ENCODE measurements around the gene AFAP1. TPM values are rescaled to one million over a fixed set of nuclear protein-coding genes. Genes with fewer than 3 reads are reported as not detected.

AFAP1 gene
- total RNA-seq, 1 donor: under 0.01 TPM

DNA sequence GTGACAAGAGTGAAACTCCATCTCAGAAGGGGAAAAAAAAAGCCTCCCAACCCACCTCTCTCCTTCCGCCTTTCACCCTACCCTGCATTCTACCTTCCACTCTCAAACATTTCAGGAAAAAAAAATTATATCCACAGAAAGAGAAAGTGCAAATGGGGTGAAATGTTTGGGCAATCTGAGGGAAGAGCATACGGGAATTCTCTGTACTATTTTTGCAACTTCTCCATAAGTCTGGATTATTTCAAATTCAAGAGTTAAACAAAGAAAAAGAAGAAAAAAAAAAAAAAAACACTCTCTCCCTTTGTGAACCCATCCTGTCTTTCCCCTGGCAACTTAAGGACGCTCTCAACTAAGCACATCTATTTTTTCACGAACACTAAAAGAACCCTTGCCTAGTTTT is 41.3 kb downstream of the AFAP1 start:
- DNase-seq (ENCODE audit: low read depth in 2 of 3, low spot score in 2 of 3): no peak

DNA sequence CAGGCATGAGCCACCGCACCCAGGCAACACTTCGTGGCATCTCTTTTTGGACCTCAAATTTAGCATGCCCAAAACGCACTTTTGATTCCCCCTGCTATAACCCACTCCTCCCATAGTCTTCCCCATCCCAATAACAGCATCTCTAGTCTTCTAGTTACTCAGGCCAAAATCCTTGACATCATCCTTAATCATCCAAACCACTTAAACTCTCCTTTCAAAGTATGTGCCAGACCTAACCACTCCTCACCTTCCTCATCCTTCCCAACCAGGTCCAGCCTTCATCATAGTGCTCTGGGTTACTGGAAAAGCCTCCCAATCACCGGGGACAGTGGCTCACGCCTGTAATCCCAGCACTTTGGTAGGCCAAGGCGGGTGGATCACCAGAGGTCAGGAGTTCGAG is 41.9 kb downstream of the AFAP1 start:
- DNase-seq (ENCODE audit: low read depth in 2 of 3, low spot score in 2 of 3): no peak

DNA sequence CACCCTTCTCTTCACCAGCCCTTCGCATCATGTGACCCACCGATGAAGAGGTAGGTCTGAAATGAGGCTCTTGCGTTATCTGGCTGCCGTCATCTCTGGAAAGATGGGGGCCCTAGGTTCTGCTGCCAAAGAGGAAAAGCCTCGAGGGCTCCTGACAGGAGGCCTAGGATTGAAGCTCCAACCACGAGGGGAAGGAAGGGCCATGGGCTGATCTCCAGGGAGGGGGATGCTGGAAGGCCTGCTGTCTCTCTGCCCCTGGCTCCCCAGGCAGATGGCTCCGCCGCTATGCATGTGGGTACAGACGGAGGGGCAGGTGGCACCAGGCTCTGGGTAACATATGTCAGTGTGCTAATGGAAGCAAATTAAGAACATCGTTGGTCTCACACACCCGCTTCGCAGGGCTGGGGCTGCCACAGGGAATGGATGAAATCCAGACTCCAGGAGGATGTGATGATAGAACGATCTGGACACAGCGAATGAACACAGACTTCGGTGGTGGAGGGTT is 44.9 kb downstream of the AFAP1 start:
- no peak for DNase-seq (ENCODE audit: low read depth in 2 of 3, low spot score in 2 of 3)

DNA sequence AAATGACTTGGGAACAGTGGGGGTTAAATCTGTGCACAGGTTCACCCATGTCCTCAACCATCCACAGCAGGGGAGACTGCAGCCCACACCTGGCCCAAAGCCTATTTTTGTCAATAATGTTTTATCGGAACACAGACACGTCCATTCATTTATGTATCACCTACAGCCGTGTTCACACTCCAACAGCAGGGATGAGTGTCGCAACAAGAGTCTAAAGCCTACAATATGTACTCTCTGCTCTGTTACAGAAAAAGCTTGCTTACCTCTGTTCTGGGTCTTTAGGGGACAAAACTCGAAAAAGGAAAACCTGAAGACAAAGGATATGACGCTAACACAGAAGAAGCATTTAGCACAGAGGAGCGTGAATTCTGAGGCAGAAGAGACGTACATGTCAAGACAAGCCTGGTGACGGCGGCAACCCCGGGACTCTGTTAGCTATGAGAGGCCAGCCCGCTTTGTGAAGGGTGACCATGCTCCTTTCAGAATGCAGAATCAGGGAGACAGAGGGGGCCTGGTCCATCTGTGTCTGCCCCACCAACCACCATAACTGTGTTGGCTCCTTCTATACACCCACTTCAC is 45.5 kb downstream of the AFAP1 start:
- DNase-seq (ENCODE audit: low read depth in 2 of 3, low spot score in 2 of 3): no peak

DNA sequence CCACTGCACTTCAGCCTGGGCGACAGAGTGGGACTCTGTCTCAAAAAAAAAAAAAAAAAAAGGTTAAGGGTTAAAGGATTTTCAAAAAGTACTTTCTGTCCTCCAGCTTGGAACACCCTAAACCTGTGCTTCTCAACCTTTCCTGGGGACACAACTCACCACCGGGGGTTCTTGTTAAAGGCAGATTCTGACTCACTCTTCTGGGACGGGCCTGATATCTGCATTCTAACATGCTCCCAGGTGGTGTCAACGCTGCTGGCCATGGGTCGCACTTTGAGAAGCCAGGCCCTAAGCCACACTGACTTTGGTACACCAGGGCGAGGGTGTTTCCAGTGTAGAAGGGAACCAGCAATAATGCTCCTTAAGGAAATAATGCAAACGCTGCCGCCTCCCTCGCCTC is 46.1 kb downstream of the AFAP1 start:
- no peak for DNase-seq (ENCODE audit: low read depth in 2 of 3, low spot score in 2 of 3)

DNA sequence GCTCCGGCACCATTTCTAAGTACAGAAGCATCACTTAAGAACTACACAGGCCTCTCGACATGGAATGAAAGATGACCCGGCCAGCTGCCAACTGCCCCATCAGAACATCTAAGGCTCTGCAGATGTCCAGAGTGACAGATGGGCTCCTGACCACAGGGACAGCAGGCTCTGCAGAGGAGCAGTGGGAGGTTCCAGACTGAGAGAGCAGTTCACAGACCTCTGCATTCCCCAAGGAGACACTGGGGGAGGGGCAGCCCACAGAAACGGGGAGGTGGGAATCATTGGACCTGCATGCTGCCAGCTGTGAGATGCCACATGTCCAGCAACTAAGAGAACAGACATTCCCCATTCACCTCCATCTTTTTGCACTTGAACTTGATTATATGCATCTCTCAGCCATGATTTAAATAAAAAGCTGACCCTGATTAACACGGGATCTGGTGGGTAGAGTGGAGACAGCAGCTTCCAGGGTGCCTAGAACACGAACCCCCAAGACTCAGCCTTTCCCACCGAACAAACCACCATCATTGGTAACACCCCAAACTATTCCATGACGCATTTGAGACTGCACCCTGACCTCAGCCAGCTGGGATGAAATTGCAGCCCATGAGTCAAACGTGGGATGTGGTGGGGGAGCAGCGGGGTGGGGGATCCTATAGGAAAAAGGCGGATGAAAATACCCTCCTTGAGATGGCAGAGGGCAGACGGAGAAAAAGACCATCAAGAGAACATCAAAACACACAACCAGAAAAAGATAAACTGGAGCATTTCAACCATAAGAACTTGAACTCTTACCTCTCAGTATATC is 47.2 kb downstream of the AFAP1 start:
- no peak for DNase-seq (ENCODE audit: low read depth in 2 of 3, low spot score in 2 of 3)

DNA sequence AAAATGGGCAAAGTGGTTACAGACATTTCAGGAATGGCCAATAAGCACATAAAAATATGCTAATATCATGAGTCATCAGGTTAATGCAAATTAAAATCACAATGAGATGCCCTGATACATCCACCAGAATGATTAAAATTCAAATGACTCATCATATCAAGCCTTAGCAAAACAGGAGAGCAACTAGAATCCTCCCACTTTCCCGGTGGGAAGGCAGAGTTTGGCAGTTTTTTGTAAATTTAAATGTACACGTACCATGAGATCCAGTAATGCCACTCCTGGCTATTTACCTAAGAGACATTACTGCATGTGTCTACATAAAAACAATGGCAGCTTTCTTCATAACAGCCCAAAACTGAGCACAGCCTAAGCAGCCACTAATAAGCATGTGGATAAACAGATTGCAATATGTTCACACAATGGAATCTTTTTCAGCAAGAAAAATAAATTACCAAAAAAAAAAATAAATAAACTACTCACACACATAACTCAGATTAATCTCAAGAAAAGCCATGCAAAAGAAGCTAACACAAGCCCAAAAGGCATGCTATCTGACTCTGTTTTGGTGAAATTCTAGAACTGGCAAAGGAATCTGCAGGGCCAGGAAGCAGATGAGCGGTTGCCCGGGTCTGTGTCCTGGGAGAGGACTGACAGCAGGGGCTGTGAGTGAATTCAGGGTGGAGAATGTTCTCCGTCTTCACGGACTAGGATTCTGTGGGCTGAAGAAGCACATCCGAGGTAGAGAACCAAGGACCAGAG is 48.8 kb downstream of the AFAP1 start:
- DNase-seq (ENCODE audit: low read depth in 2 of 3, low spot score in 2 of 3): no peak

DNA sequence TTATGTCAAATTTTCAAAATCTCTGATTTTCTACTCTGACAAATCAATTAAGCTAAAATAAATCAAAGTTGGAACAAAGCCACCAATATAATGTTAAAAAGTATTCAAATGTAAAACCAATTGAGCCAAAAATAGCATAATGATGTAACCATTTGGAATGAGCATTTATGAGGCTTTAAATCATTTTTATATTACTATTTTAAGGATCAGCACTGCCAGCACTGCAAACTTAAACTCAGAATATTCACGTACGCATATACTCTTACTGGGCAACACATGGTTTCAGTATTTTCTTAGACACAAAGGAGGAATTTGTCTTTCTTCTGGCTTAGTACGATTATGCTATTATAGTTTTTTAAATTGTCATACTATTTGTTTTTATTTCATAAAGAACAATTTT is 52.2 kb downstream of the AFAP1 start:
- no peak for DNase-seq (ENCODE audit: low read depth in 2 of 3, low spot score in 2 of 3)

DNA sequence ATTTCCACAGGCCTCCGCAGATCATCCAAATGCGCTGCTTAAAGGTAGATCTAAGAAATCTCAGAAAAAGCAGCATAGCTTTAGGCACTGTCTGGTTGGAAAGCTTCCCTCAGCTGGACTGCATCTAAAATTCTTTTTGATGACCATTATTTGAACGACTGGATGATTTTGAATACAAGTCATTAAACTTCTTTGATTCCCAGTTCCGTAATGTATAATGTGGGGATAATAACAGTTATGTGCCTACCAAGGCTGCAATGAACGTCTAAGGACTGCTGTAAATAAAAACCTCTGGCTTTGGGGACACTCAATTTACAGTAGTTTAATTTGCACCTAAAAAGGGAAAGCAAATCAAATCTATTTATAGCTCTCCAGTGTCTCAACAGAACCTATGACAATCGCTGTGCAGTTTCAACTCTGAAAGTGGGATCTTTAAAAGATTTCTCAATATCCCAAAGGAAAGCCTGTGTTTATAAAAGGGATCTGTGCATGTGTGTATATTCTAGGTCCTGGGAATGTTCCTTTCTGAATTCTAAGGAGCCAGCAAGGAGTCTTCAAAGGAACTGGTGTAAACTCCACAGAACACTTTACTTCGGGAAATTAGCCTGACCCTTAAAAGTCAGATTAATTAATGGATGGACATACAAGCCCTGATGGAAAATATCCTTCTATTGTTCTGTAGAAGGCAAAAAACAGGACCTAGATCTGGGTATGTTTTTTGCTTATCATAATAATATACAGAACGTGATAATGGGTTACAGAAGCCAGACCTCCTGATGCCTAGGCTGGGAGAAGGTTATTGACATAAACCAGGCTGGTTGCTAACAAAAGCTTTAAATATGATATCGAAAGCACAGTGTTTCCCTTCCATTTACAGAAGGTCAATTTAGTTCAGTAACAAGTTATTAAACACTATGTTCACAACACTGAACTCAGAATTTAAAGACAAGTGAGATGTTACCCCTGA is 53.4 kb downstream of the AFAP1 start:
- no peak for DNase-seq (ENCODE audit: low read depth in 2 of 3, low spot score in 2 of 3)

DNA sequence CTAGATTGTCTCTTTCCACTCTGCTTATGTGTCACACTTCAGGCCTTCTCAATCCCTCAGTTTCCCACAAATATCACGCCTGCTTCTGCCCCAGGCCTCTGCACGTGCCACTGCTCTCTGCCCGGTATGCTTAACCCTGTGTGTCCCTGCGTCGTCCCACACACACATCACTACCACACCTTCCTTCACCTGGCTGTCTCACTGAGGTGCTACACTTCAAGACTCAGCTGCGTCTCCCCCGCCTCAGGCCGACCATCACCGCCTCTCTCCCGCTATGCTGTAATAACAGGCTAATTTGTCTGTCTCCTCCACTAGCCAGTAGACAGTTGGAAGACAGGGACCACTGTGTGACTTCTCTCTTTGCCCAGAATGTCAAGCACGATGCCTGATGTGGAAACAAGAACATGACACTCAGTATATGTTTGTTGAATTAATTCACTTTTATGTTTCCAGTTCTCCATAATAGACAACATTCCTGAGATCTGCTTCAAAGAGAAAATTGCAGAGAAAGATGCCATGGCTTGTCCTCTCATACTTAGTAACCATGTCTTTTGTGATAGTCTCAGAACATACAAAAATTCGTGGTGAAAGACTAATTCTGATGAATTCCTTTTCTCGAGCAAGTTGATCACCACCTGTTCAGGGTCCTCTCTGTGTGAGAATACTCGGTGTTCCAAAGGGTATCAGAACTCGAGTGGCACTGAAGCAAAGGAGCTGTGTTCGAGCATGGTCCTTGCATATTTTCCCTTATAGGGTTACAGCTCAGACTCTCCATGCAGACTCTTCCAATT is 54.2 kb downstream of the AFAP1 start:
- DNase-seq (ENCODE audit: low read depth in 2 of 3, low spot score in 2 of 3): no peak

DNA sequence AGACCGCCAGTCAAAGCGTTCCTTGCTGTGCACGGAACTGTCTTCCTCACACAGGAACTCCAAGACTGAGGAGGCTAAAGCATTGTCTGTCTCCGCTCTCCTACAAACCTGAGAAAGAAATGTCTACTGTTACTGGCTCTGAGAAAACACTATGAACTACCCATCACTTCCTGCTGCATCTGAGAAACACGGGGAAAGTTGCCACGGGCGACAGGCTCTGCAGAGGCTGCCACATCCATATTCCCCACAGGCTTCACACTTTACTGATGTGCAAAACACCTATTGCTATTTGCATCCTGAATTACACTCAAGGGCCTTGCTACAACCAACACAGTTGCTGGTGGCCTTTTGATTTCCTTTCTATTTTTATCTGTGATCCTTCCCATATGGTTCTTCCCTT is 59.0 kb downstream of the AFAP1 start:
- no peak for DNase-seq (ENCODE audit: low read depth in 2 of 3, low spot score in 2 of 3)

DNA sequence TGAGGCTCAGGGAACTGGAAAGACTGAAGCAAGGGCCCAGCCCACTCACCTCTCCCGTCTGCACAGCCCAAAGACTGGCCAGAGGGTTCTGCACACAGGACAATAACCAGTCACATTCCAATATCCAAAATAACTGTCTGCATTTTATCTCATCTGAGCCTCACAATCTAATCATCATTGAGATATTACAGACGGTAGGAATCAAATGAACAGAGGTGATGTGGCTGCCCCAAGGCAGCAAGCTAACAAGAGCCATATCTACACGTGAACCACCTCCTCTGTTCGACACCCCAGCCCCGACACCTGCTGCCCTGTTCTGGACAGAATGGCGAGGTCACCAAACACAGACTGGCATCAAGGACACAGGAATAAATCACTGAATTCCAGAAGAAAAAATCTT is 60.5 kb downstream of the AFAP1 start:
- no peak for DNase-seq (ENCODE audit: low read depth in 2 of 3, low spot score in 2 of 3)

DNA sequence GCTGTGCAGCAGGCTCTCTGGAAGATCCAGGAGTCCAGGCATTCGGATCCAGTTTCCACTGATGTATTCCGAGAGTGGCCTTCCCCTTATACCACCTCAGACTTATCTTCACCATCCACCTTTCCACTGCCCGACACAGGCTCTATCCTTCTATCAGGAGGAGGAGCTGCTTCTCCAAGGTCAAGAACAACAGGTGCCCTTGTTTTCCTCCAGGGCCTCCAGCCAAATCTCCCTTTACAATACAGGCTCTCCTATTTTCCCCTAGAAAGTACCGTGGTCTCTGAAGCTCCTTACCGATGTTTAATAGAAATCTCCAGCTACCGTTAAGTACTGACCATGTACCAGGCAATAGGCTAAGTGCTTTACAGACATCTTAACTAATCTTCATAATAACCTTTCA is 61.3 kb downstream of the AFAP1 start:
- no peak for DNase-seq (ENCODE audit: low read depth in 2 of 3, low spot score in 2 of 3)

DNA sequence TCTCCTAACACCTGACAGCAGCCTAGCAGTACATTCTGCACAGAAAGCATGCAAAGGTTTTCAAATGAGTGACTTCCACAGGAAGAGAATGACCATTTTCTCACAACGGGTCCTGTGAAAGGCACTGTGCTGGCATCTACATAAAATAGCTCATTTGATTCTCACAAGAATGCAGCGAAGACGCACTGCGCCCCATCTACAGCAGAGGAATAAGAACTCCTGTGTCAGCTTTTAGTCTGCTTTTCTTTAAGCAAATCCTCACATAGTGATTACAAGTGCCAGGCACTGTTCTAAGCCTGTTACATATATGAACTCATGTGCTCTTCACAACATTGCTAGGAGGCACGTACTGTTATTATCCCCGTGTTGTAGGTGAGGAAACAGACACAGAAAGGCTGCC is 62.5 kb downstream of the AFAP1 start:
- no peak for DNase-seq (ENCODE audit: low read depth in 2 of 3, low spot score in 2 of 3)

DNA sequence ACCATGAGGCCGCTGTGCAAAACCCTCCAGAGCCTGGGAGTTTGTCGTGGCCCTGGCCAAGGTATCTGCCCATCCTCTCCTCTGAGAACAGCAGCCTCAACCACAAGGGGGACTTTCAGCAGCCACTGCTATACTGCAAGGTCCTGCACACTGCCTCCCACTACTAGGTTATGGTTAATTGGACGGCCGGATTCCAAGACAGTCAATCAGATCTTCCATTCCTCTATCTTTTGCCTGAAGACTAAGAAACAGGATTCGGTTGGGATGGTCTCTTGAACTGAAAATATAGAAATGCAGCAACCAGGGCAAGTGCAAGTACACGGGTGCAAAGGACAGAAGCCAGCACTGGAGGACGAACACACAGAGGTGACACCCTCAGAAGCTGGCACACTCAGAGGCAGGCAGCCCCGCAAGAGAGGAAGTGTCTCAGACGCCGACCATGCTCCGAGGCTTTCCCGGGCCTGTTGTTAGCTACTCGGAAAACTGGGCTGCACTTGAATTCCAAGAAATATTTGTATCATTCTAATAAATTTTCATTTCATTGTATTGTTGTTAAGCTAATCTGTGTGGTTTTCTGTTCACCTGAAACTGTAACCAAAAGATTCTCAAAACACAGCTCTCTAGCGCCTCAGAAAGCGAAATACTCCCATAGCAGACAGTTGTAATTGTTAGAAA is 63.3 kb downstream of the AFAP1 start:
- DNase-seq (ENCODE audit: low read depth in 2 of 3, low spot score in 2 of 3): no peak

DNA sequence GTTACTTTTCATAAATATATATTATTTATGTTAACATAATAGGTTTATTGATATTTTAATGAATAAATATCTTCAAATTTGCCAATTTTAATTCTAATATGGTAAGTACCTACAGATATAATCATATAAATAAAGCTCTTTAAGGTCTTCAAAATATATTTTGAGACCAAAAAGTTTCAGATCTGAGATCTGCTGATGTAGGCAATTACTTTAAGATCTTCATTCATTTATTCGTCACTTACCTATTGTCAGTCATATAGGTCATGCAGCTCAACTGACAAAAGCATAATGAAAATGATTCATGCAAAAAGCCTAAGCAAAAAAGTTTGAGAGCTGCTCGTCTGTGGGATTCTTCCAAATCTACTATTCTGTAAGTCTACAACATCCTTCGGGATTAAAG is 64.8 kb downstream of the AFAP1 start:
- DNase-seq (ENCODE audit: low read depth in 2 of 3, low spot score in 2 of 3): no peak

DNA sequence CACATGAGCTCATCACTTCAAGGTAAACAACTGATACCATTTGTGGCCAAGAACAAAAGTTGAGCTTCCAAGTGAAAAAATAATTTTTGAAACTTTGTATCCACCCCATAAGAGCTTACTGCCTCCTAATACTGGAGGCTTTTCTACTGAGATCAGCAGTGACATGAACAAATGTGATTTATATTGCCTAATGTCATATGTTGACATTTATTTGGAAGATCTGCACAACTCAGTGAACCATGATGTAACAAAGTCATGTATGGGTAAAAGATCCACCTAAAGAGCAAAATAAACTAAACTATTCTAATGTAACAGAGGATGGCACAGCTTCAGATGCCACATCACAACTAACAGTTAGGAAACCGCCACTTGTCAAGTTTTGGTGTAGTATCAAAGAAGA is 65.8 kb downstream of the AFAP1 start:
- DNase-seq (ENCODE audit: low read depth in 2 of 3, low spot score in 2 of 3): no peak

DNA sequence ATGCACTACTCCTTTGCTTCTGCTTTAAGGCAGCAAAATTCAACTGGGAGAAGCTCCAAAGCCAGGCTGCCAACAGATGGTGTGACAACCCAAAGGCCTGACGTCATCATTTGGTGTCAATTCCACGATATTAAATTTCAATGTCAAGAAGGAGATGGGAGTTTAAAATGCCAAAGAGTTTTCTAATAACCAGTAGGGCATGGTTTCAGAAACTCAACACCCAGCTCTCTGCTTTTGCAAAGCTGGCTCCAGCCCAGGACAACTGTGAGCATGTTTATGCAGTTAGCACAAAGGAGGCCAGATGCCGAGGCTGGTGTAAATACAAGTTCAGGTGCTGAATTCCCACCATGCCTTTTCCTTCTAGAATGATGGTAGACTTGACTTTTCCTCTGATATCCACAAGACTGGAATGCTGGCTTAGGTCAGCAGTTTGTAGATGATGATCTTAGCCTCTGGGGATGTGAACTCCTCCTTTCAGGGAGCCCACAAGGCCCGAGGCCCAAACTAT is 67.3 kb downstream of the AFAP1 start:
- DNase-seq (ENCODE audit: low read depth in 2 of 3, low spot score in 2 of 3): no peak

DNA sequence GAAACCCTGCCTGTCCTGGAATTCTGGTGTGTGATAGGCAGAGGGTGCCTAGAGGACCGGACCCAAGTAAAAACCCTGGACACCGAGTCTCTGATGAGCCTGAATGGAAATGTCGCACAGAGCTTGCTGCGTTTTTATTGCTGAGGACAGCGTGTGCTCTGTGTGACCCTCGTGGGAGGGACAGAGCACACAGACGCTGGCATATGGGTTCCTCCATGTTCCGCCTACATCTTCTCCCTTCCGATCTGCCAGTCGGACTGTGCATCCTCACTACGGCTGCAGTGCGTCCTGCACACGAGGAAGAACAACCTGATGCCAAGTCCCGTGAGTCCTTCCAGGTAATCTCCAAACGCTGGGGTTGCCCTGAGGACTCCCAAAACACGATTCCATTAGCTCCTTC is 68.3 kb downstream of the AFAP1 start:
- DNase-seq (ENCODE audit: low read depth in 2 of 3, low spot score in 2 of 3): no peak

Data from hematopoietic multipotent progenitor cell (in vitro differentiated cells).